Hematopoietic multipotent progenitor cell treated with erythropoietin and hydrocortisone succinate and interleukin-3 and kit ligand, for 17 days (in vitro differentiated cells): ENCODE measurements around the gene LRMDA.

Experiments
- DNase-seq: peaks from one replicate; pipeline ENCODE4 v3.0.0-alpha.2; 2015; ENCODE audit warnings: low spot score

The LRMDA gene

GRCh38 chr10:75836064-75836463, 404.6 kb downstream of the LRMDA start:
- DNase-seq, result no peak

- DNase-seq, result no peak
Observed at GRCh38 chr10:75838486-75838885, 407.1 kb downstream of the LRMDA start.

- DNase-seq, result no peak
Observed at GRCh38 chr10:75839020-75839419, 407.6 kb downstream of the LRMDA start.

GRCh38 chr10:75841266-75841665, 409.8 kb downstream of the LRMDA start:
- no peak for DNase-seq

GRCh38 chr10:75845176-75845947, 413.9 kb downstream of the LRMDA start:
- no peak for DNase-seq

- DNase-seq, result no peak
Observed at GRCh38 chr10:75847477-75847876, 416.1 kb downstream of the LRMDA start.

- no peak for DNase-seq
Observed at GRCh38 chr10:75851580-75852345, 420.3 kb downstream of the LRMDA start.

GRCh38 chr10:75852851-75853484, 421.5 kb downstream of the LRMDA start:
- no peak for DNase-seq

GRCh38 chr10:75857269-75857846, 425.9 kb downstream of the LRMDA start:
- no peak for DNase-seq

- no peak for DNase-seq
Observed at GRCh38 chr10:75857896-75858295, 426.5 kb downstream of the LRMDA start.

GRCh38 chr10:75858339-75858738, 426.9 kb downstream of the LRMDA start:
- DNase-seq, result no peak

GRCh38 chr10:75859141-75859540, 427.7 kb downstream of the LRMDA start:
- no peak for DNase-seq

- no peak for DNase-seq
Observed at GRCh38 chr10:75860009-75860408, 428.6 kb downstream of the LRMDA start.

- no peak for DNase-seq
Observed at GRCh38 chr10:75861582-75861981, 430.2 kb downstream of the LRMDA start.

- no peak for DNase-seq
Observed at GRCh38 chr10:75862935-75863334, 431.5 kb downstream of the LRMDA start.

- DNase-seq, result no peak
Observed at GRCh38 chr10:75864717-75865116, 433.3 kb downstream of the LRMDA start.

GRCh38 chr10:75865413-75866299, 434.2 kb downstream of the LRMDA start:
- no peak for DNase-seq

- DNase-seq, result no peak
Observed at GRCh38 chr10:75866300-75866625, 434.8 kb downstream of the LRMDA start.

GRCh38 chr10:75866731-75867130, 435.3 kb downstream of the LRMDA start:
- DNase-seq, result no peak

- DNase-seq, result no peak
Observed at GRCh38 chr10:75868574-75868973, 437.1 kb downstream of the LRMDA start.

- DNase-seq, result no peak
Observed at GRCh38 chr10:75870039-75870645, 438.7 kb downstream of the LRMDA start.
